HG03354 (cell line): Measurements from ENCODE around the gene APOBEC4.

Source experiments
- ATAC-seq: cut with Tn5 transposase; IDR thresholded peaks from one replicate; pipeline ENCODE4 v1.9.1; 2021; ENCODE audit warnings: mild to moderate bottlenecking; ENCODE audit not compliant: unreplicated experiment, poor library complexity, severe bottlenecking

The APOBEC4 gene

DNA sequence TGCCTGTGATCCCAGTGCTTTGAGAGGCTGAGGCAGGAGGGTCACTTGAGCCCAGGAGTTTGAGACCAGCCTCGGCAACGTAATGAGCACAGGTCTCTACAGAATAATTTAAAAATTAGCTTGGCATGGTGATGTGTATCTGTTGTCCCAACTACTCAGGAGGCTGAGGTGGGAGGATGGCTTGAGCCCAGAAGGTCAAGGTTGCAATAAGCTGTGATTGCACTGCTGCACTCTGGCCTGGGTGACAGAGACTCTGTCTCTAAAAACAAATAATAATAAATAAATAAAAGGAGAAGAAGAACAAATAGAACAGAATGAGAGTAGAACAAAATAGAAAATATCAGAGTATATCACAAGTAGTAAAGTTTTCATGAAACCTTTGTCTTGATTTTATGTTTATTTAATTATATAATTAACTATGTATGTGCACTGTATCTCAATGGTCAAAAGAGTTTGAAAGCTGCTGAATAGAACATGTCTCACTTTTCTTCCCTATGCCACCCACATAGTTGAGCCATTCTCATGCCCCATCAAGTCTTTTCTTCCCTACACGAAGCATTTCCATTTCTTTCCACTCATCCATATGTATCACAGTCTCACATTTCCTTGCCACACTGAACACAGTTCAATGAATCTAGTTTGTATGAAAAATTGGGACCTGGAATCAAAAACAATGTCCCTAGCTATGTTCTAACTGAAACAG, 22.9 kb upstream of the APOBEC4 start:
- ATAC-seq: no peak

DNA sequence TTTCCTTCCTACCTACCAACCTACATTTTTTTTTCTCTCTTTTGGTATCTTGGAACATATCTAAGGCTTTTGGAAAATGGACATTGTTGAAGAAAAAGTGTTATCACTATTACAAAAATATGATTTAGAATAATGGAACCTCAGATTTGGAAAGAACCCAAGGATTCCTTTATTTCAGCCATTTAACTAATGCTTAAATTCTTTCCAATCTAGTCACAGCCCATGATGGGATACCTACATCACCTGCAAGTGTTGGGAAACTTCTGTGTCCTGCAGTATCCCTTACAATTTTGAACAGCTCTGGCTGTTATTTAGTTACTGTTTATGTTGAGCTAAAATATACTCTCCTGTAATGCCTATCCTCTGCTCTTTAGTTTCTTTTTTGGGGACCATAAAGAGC, 22.3 kb upstream of the APOBEC4 start:
- no peak for ATAC-seq

DNA sequence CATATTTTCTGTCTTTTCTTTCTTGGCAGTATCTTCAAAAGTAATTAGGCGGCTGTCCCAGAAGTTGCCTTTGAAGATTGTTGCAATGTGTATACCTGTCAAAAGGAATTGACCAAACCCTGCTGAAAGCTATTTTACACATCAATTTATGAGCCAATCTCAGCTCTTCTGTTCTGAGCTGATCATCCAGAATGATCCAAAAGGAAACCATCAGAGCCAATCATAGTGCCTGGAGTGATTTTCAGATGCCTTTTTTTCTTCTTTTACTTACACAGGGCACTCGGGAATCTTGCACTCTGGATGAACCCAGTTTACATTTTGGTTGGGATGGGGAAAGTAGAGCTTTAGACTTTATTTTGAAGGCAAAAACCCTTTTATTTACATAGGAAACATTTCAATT, 21.8 kb upstream of the APOBEC4 start:
- ATAC-seq: no peak

DNA sequence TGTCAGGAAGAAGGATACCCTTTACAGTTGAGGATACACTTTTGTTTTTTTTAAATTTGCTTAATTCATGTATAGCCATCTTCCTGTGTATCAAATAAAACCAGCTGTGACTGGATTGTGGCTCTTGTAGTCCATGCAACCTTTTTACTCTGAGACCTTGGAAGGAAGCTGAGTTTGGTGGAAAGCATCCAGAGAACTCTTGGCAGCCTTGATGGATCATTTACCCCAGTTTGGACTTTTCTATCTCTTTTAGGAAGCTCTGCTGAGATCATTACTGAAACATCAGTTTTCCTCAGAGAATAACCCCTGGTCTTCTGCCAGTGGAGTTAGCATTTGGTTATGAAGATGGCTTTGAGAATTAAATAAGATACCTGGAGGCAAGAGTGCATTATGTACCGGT, 21.2 kb upstream of the APOBEC4 start:
- no peak for ATAC-seq

DNA sequence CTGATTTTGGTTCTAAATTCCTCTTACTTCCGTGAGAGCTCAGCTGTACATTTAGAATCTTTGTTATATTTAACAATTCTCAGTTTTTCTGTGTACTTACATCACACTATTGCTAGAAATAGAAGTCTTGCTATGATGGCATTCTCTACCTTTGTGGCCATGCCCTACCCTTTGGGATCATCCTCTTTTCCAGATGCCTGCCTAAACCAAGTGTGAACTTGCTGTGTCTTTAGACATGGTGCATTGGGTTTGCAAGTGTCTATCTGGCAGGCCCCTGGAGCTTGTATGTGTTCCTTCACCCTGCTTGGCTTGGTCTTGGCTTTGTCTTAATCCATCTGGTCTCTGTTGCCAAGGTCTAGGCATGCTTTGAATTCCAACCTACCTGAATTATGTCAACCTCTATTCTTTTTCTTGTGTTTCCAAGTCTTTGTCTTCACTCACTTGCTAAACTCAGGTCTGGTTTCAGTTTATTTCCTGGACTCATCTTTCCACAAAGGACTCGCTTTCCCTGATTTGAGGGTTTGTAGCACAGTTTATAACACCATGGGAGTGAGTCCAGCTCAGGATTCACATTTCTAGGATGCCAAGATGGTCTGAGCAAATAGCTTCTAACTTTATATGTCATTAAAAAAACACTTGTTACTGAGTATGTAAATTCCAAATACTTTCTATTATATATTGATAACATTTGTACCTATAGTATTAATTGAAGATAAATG, 20.6 kb upstream of the APOBEC4 start:
- no peak for ATAC-seq

DNA sequence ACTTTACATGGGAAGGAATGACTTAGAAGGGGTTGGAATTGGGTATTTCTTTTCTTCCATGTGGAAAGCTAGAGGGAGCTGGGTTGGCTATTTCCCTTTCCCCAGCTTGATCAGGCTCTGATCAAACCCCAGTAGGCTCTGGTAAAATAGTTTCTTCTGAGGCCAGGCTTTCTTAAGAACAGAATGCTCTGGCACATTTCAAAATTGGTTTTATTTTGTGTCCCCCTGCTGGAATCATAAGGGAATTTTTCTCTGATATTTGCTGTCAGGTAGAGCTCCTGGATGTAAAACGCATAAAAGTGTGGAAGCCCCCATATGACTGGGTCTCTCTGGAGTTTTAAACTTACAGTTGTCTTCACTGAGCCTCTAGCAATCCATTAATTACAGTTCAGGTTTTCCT, 17.1 kb upstream of the APOBEC4 start:
- ATAC-seq: no peak

DNA sequence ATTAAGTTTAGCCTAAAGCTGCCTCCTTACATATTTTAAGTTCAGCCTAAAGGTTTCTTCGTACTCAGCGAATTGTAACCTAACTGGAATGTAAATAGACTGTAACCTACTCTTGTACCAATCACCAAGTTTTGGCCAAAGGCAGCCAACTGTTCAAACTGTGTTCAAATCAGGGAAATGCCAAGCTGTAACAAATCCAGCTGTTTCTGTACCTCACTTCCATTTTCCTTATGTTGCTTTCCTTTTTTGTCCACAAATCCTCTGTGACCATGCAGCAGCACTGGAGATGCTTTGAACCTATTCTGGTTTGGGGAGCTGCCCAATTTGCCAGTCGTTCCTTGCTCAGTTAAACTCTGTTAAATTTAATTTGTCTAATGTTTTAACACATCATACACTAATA, 3.2 kb upstream of the APOBEC4 start:
- no peak for ATAC-seq

DNA sequence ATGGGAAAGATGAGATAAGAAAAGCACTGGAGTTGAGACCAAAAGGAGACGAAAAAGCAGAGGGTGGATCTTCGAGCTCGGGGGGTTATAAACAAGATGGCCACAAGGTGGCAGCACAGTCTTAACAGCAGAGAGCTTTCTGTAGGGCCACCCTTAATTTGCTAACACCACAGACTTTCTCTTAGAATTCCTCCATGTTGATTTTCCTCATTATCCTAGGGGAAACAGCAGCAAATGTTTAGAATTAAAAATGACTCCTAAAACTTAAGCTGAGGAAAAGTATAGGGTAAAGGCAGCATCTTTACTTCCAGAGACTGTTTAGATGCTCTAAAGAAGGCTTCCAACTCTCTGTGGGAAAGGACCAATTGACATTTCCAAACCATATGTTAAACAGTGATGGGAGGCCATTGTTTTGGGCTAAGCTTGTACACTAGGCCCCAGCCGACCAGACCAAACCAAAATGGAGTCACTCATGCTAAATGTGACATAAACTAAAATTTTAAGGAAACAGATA, 2.5 kb upstream of the APOBEC4 start:
- peak; percentile 71 for ATAC-seq

DNA sequence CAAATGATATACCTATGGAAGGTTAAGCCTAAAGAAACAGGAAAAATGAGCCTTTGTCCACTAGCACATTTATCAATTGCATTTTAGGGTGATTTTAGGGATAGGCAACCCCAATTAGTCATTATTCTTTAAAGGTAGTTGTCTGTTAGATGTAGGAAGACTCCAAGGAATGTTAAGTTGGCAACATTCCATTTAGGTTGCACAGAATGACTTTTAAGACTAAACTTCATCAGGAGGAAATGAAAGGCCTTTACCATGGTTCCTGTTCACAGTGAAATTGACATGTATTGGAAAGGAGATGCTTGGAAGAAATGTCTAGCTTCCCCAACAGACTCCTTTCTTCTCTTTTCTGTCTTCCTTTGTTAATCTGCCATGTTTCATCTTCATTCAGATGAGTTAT, 1.6 kb upstream of the APOBEC4 start:
- no peak for ATAC-seq

DNA sequence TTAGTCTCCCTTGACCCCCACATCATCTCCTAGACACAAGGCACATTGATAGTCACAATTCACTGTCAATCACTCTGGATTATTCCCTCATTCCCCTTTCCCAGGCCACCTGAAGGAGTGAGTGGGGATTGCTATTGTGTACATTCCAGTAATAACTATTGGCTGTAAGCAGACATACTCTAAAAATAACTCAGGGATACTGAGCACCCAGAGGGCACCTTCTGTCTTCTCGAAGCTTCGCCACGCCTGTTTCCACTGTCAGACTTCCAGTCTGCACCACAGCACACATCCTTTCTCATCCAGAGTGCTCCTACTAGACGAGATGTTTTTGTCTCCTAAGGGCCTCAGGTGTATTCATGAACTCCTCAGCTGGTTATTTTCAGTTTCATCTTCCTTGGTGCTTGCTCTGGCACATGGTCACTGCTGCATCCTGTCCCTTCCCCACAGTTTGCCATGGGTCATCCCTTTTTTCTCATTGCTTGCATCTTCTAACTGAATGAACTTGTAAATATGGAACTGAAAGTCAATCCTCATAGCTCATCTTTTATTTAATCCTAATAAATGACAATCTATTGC, 848 bp upstream of the APOBEC4 start:
- peak; percentile 61 for ATAC-seq

DNA sequence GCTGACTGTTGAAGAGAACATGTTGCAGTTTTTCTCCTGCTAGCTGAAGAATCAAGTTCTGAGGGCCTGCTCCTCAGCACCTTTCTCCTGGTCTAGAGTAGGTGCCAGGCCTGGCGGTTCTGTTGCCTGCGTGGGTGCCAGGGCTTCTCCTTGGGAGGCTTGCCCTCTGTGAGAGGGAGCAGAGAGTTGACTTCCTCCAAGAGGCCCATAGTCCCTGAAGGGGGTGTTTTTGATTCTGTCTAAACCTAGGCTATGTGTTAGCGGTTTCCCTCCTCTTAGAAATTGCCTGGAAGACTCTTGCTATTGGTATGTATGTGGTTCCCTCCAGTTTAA, 312 bp upstream of the APOBEC4 start:
- ATAC-seq: no peak

DNA sequence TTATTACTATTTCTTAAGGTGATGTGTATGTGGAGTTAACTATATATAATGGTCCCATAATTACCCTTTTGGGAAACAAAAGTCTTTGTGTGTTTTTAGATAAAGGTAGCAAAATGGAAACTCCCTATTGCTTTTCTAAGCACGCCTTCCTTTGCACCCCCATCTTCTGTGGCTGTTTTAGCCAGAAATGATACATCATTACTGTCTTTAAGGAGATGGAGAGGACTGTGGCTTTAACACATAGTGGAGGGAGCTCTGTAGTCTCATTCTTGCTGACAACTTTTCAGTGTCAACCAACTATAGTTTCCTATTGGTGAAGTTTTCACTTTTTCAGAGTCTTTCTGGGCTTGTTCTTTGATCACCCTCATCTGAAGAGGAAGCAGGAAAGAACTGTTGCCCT, 1.0 kb downstream of the APOBEC4 start:
- ATAC-seq: no peak

DNA sequence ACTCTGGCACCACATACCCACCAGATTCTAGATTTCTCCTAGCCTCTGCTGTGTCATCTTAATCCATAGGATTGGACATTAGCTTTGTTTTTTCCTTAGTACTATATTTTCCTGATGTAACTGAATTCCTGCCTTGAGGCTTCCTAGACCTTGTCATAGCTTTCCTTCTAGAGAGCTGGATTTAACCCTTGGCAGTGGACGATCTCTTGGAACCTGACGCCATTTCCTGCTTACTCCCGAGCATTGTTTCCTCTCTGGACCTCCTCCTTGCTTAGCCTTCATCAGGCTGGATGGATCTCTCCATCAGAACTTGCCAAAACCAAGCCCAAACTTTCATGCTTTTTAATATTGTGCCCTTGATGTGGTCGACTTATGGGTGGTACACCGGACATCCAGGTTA, 1.5 kb downstream of the APOBEC4 start:
- ATAC-seq: no peak

DNA sequence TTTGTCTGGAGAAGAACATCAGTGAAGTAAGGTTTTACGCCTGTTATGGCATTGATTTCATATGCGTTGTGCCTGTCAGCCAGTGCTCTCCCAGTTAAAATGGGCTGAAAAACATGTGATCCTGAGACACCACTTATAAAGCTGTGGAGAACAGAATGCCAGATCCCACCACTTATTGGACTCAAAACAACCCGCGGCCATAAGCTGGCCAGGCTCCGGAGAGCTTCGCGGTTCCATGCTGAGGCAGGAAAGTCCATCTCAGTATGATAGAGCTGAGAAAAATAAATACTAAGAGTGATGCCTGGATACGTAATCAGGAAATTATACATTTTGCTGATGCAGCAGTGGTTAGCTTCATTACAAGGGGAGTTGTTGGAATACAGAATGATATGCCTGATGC, 5.1 kb downstream of the APOBEC4 start:
- ATAC-seq: no peak

DNA sequence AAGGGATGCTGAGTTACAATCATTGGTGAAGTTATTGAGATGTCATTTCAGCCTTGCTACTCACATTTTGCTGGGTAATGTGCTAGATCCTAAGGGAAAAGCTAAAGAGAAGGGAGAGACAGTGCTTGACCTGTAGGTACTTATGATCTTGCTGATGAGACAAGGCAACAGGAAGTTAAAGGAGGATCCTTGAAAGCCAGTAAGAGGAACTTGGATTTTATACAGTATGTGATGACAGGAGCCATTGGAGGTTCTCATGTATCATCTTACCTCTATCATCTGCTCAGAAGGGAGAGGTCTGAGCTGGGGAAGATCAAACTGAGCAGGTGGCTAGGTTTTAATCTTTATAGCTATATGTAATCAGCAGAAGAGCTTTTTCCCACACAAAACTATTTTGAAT, 6.3 kb downstream of the APOBEC4 start:
- no peak for ATAC-seq

DNA sequence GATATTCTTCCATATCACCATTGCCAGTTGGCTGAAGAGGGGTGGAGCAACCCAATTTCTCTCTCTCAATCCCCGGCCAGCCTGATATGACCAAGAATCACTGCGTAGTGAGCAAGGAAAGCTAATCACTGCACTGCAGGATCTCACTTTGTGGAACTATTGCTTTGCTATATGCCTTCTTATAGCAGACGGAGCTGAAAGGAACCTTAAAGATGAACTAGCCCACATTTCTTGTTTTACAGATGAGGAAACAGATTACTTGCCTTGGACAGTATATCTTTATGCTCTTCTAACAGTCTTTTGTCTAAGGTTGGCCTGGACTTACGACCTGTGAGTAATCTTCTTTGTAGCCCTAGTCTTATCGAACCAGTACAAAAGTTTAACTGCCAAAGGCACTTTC, 7.6 kb downstream of the APOBEC4 start:
- ATAC-seq: no peak

DNA sequence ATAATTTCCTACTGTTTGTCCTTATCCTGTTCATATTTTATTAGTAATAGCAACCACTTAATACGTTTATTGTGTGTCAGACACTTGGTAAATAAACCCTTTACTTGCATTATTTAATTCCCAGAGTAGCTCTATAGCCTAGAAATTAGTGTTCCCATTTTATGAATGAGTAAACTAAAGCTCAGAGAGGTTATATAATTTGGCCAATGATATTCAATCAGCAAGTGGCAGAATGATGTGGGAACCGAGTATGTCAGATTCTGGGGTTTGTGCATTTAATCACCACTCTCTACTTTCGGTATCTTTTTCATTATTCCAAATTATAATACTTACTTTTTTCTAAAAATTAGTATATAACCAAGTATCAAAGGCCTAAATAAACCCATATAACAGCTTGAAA, 10.9 kb downstream of the APOBEC4 start:
- ATAC-seq: no peak

DNA sequence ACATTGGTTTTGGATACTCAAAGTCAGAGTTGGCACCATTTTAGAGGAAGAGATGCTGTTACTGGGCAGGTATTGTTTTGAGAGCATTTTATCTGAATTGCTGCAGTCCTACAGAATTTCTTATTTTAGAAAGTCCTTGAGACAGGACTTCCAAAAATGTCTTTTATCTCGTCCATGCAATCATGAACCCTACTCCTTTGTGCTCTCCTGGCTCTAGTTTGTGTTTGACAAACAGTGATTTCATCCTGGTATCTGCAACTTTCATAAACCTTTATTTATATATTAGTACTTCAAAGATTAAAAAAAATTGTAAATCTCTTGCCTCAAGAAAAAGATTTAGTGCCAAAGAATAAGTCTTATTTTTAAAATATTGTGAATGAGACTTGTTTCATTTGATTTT, 12.9 kb downstream of the APOBEC4 start:
- no peak for ATAC-seq

DNA sequence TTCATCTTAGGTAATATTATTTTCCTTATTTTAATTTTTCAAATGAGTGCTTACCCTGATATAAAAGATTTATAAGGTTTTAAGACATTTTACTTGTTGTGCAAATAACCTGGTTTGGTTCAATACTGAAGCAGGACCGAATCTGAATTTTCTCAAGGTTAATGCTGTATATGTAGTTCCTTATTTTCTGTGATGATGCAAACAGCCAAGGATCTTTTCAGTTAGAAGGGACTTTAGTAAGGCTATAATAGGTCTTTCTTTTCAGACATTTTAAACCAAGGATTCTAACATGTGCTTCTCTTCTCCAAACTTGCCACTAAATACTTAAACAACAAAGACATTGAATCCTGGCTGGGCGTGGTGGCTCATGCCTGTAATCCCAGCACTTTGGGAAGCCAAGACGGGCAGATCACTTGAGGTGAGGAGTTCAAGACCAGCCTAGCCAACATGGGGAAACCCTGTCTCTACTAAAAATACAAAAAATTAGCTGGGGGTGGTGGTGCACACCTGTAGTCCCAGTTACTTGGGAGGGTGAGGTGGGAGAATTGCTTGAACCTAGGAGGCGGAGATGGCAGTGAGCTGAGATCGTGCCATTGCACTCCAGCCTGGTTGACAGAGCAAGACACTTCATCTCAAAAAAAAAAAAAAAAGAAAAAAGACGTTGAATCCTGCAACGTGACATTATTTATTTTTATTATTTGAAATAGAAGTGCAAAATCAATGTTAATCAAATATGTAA, 14.3 kb downstream of the APOBEC4 start:
- no peak for ATAC-seq

DNA sequence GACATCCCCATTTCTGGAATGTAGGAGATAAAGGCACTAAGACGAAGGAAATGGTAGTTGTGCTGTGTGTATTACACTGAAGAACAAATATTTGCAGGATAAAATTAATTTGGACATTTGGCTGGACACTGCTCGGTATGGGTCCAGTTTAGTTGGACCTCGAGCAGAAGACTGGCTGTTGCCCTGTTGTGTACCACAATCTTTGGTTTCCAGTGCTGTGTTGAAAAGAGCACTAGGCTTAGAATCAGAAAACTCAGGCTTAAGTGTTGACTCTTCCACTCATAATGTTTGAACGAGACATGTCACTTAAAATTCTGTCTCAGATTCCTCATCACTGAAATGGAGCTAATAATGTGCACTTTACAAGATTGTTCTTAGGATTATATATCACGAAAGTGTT, 16.3 kb downstream of the APOBEC4 start:
- no peak for ATAC-seq

DNA sequence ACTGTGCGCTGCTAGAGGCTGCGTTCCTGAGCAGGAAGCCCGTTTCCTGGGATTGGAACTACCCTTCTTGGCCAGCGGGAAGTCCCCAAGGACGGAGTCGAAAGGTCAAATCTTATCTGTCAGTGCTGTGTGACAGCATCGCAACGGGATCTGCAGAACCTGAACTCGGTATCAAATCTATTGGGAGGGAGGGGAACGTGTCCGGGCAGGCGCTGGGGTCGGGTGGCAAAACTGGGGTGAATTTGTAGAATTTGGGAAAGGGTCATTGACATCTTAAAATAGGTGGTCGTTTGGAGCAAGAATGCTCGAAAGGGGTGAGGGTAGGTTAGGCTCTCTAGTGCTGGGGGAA, 16.8 kb downstream of the APOBEC4 start:
- peak; percentile 0 for ATAC-seq
